Activated CD8-positive, alpha-beta T cell treated with anti-CD3 and anti-CD28 coated beads, Interleukin-2, amount 10 ng/mL, durations not matched to agents 7 days and 5 days (primary cell): Measurements from ENCODE around the gene RIPK1. TPM values are rescaled to one million over a fixed set of nuclear protein-coding genes. Genes with fewer than 3 reads are reported as not detected.
"Not testable (repeated sequence)": the region's sequence is repeated elsewhere in the genome, so short reads cannot be mapped to it uniquely, and the experiment has no call there.

Experiments used
- ATAC-seq: fragments of 150-1000 bp; cut with Tn5 transposase; one replicate; pipeline ENCODE4 v1.10.0; 2021; ENCODE audit warnings: moderate library complexity
- CTCF ChIA-PET: fragments of 350-600 bp; sonication (Branson Sonifier 250); formaldehyde crosslinking; loops from one replicate; lab custom pipeline; 2021; ENCODE audit warnings: antibody characterized with exemption; lab: Charles Lee
- POLR2A ChIA-PET: fragments of 350-600 bp; sonication (Branson Sonifier 250); formaldehyde crosslinking; loops from one replicate; lab custom pipeline; 2021; ENCODE audit warnings: antibody characterized with exemption; lab: Charles Lee
- DNase-seq: peaks from one replicate; pipeline ENCODE4 v3.0.0-alpha.2; 2020
- H3K27ac Mint-ChIP-seq: one replicate; pipeline ENCODE4 v1.8.0; 2021; ENCODE audit warnings: mild to moderate bottlenecking, mixed read lengths
- H3K27me3 Mint-ChIP-seq: one replicate; pipeline ENCODE4 v1.8.0; 2021; ENCODE audit warnings: low read depth, mixed read lengths
- H3K36me3 Mint-ChIP-seq: one replicate; pipeline ENCODE4 v1.8.0; 2021; ENCODE audit warnings: low read depth, mixed read lengths
- H3K4me1 Mint-ChIP-seq: one replicate; pipeline ENCODE4 v1.8.0; 2021; ENCODE audit warnings: low read depth, mixed read lengths
- H3K4me3 Mint-ChIP-seq: one replicate; pipeline ENCODE4 v1.8.0; 2021; ENCODE audit warnings: mild to moderate bottlenecking, mixed read lengths
- H3K9me3 Mint-ChIP-seq: one replicate; pipeline ENCODE4 v1.8.0; 2022; ENCODE audit warnings: mixed read lengths; ENCODE audit not compliant: insufficient read depth
- total RNA-seq, 2 experiments: library from RNA; stranded (reverse); gene quantifications; one replicate each; pipeline ENCODE4 v1.2.3, GENCODE V29; 2021

The RIPK1 gene
- total RNA-seq, 2 experiments from 2014 or later = 28.0 to 28.1 TPM

- CTCF ChIA-PET = interaction anchor here (1.2 kb wide), 1 partner anchor 19 kb away, joined by 3 read pairs; the partner anchor contains the start of gene TUBB2A
- H3K4me3 Mint-ChIP-seq = not testable (repeated sequence)
Observed at GRCh38 chr6:3137873-3138272, 69.6 kb downstream of the RIPK1 start.

GRCh38 chr6:3138341-3138740 lies 70.0 kb downstream of the RIPK1 start:
- POLR2A ChIA-PET = no interaction called here
- ATAC-seq = no peak
- no peaks in the 10 kb centered on the region for H3K36me3 Mint-ChIP-seq

More at GRCh38 chr6:3137873-3138272, 69.6 kb downstream of the RIPK1 start:
- POLR2A ChIA-PET, ATAC-seq, DNase-seq, H3K27ac Mint-ChIP-seq, H3K27me3 Mint-ChIP-seq, H3K36me3 Mint-ChIP-seq, H3K9me3 Mint-ChIP-seq: not testable (repeated sequence)
- H3K4me1 Mint-ChIP-seq = peaks cover 12% of the 10 kb centered on the region

GRCh38 chr6:3139090-3139903 lies 71.0 kb downstream of the RIPK1 start:
- Mint-ChIP-seq H3K4me3 (no peak overlapping the region), H3K4me1 (peaks cover 12% of the 10 kb centered on the region), H3K9me3 (no peaks in the 10 kb centered on the region), H3K27me3 (no peaks in the 10 kb centered on the region), H3K27ac (no peak overlapping the region), H3K36me3 (no peaks in the 10 kb centered on the region)
- CTCF ChIA-PET = interaction anchor here (1.0 to 1.2 kb wide), 3 partner anchors 18 to 23 kb away, joined by 3 to 4 read pairs (median 3); partner anchors contain the start of gene TUBB2A
- POLR2A ChIA-PET = no interaction called here
- ATAC-seq = no peak
- DNase-seq = no peak

More at GRCh38 chr6:3138341-3138740, 70.0 kb downstream of the RIPK1 start:
- no peak overlapping the region for H3K27ac Mint-ChIP-seq
- no peak overlapping the region for H3K4me3 Mint-ChIP-seq
- H3K27me3 Mint-ChIP-seq = no peaks in the 10 kb centered on the region
- DNase-seq = no peak
- H3K9me3 Mint-ChIP-seq = no peaks in the 10 kb centered on the region
- CTCF ChIA-PET = interaction anchor here (1.0 to 1.2 kb wide), 2 partner anchors 19 to 24 kb away, joined by 3 read pairs; partner anchors contain the start of gene TUBB2A
- peaks cover 12% of the 10 kb centered on the region for H3K4me1 Mint-ChIP-seq

- Mint-ChIP-seq H3K4me1 (peaks cover 18% of the 10 kb centered on the region), H3K36me3 (no peaks in the 10 kb centered on the region)
- POLR2A ChIA-PET = interaction anchor here (0.8 kb wide), 1 partner anchor 275 kb away, joined by 4 read pairs; no protein-coding TSS in a partner anchor
Observed at GRCh38 chr6:3140201-3140600, 71.9 kb downstream of the RIPK1 start.

DNA sequence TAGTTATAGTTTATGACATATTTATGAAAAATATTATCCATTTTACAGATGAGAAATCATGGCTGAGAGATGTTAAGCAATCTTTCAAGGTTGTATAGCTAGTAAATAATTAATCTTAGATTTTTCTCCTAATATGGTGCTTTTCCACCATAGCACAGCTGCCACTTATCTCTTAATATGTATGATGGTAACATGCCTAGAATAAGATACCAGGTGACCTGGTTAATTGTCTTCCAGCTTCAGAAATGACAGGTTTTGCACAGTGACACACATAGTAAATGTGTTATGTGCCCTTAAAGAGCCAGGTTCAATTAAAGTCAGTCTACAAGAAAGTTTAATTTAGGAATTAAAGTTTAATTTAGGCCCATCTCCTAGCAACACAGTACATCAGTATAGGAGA lies 74.2 kb downstream of the RIPK1 start:
- no peaks in the 10 kb centered on the region for H3K9me3 Mint-ChIP-seq
- CTCF ChIA-PET = no interaction called here
- POLR2A ChIA-PET = no interaction called here
- H3K27ac Mint-ChIP-seq = no peak overlapping the region
- no peaks in the 10 kb centered on the region for H3K27me3 Mint-ChIP-seq
- DNase-seq = no peak
- H3K36me3 Mint-ChIP-seq = peaks cover 3% of the 10 kb centered on the region
- H3K4me1 Mint-ChIP-seq = peaks cover 18% of the 10 kb centered on the region
- no peak for ATAC-seq
- no peak overlapping the region for H3K4me3 Mint-ChIP-seq

More at GRCh38 chr6:3140201-3140600, 71.9 kb downstream of the RIPK1 start:
- ATAC-seq (no peak), DNase-seq (no peak)
- Mint-ChIP-seq H3K4me3 (no peak overlapping the region), H3K27ac (no peak overlapping the region), H3K27me3 (no peaks in the 10 kb centered on the region), H3K9me3 (no peaks in the 10 kb centered on the region)
- CTCF ChIA-PET = interaction anchor here (1.1 to 1.6 kb wide), 2 partner anchors 13 to 17 kb away, joined by 4 read pairs; partner anchors contain the start of gene TUBB2A

- Mint-ChIP-seq H3K27me3 (no peaks in the 10 kb centered on the region), H3K27ac (no peak overlapping the region), H3K4me3 (no peak overlapping the region), H3K9me3 (no peaks in the 10 kb centered on the region), H3K36me3 (peaks cover 3% of the 10 kb centered on the region), H3K4me1 (peaks cover 18% of the 10 kb centered on the region)
- POLR2A ChIA-PET = no interaction called here
- CTCF ChIA-PET = interaction anchor here (1.0 kb wide), 1 partner anchor 108 kb away, joined by 3 read pairs; no protein-coding TSS in a partner anchor
- ATAC-seq (no peak), DNase-seq (no peak)
Observed at GRCh38 chr6:3143158-3143557, 74.9 kb downstream of the RIPK1 start.

- CTCF ChIA-PET = no interaction called here
- Mint-ChIP-seq H3K4me3 (no peak overlapping the region), H3K9me3 (no peaks in the 10 kb centered on the region), H3K36me3 (peaks cover 3% of the 10 kb centered on the region), H3K27me3 (no peaks in the 10 kb centered on the region), H3K4me1 (peaks cover 10% of the 10 kb centered on the region), H3K27ac (no peak overlapping the region)
- ATAC-seq (no peak), DNase-seq (no peak)
- POLR2A ChIA-PET = no interaction called here
Observed at GRCh38 chr6:3144571-3144970, 76.3 kb downstream of the RIPK1 start.

DNA sequence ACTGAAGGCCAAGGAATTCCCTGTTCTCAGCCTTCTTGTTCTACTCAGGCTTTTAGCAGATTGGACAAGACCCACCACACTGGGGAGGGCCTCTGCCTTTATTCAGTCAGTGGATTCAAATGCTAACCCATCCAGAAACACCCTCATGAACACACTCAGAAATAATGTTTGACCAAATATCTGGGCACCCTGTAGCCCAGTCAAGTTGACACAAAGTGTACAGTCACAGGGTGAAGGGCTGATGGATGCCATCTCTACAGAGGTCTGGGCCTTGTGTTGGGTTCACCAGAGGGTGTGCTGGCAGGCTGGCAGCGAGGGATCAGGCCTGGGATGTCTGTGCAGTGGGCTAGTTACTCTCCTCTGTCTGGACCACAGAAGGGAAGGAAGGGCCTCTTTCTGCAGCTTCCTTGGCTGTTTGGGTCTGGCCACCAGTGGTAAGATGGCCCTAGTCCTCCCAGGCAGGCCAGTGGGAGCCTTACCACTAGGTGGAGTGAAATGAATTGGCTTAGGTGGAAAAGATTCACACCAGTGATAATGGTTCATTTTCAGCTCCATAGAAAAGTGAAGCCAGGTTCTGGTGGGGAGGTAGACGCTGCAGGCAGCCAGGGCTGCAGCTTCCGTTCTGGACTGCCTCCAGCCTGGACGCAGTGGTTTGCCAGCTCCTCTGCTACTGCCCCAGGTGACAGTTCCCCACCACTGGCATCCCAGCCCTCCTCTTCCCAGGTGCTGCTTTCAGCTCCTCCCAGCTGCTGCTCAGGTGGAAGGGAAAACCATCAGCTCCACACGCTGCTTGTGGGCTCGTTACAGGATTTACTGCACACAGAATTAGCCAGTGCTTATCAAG lies 79.8 kb downstream of the RIPK1 start:
- POLR2A ChIA-PET = no interaction called here
- Mint-ChIP-seq H3K27ac (no peak overlapping the region), H3K36me3 (peaks cover 3% of the 10 kb centered on the region), H3K4me3 (no peak overlapping the region), H3K4me1 (peaks cover 6% of the 10 kb centered on the region), H3K27me3 (peaks cover 4% of the 10 kb centered on the region), H3K9me3 (no peaks in the 10 kb centered on the region)
- ATAC-seq (no peak), DNase-seq (no peak)
- CTCF ChIA-PET = interaction anchor here (1.0 to 1.5 kb wide), 4 partner anchors 9 to 150 kb away, joined by 3 to 4 read pairs (median 3); partner anchors contain the start of gene TUBB2A

GRCh38 chr6:3151691-3152090 lies 83.4 kb downstream of the RIPK1 start:
- DNase-seq (no peak), ATAC-seq (no peak)
- Mint-ChIP-seq H3K9me3 (no peaks in the 10 kb centered on the region), H3K4me1 (peaks cover 7% of the 10 kb centered on the region), H3K4me3 (no peak overlapping the region), H3K27me3 (peaks cover 13% of the 10 kb centered on the region), H3K36me3 (peaks cover under 1% of the 10 kb centered on the region), H3K27ac (no peak overlapping the region)
- ChIA-PET POLR2A (no interaction called here), CTCF (no interaction called here)

GRCh38 chr6:3152689-3153088 lies 84.4 kb downstream of the RIPK1 start:
- no peak overlapping the region for H3K27ac Mint-ChIP-seq
- no peaks in the 10 kb centered on the region for H3K36me3 Mint-ChIP-seq
- no peak for DNase-seq
- ATAC-seq = no peak
- H3K4me1 Mint-ChIP-seq = peaks cover 10% of the 10 kb centered on the region
- peaks cover 17% of the 10 kb centered on the region for H3K27me3 Mint-ChIP-seq
- CTCF ChIA-PET = no interaction called here
- H3K4me3 Mint-ChIP-seq = no peak overlapping the region
- no peaks in the 10 kb centered on the region for H3K9me3 Mint-ChIP-seq
- POLR2A ChIA-PET = no interaction called here

GRCh38 chr6:3155416-3155815 lies 87.1 kb downstream of the RIPK1 start:
- POLR2A ChIA-PET, H3K27ac Mint-ChIP-seq, H3K36me3 Mint-ChIP-seq, ATAC-seq, DNase-seq, H3K9me3 Mint-ChIP-seq, CTCF ChIA-PET: not testable (repeated sequence)
- Mint-ChIP-seq H3K4me3 (peak overlapping the region; percentile 18), H3K4me1 (peaks cover 24% of the 10 kb centered on the region), H3K27me3 (peaks cover 29% of the 10 kb centered on the region)
